Measurements from ENCODE around the gene COASY. TPM values are rescaled to one million over a fixed set of nuclear protein-coding genes. Genes with fewer than 3 reads are reported as not detected.
"Not testable (repeated sequence)": the region's sequence is repeated elsewhere in the genome, so short reads cannot be mapped to it uniquely, and the experiment has no call there.

The COASY gene
- total RNA-seq, 2 experiments from 2014 or later, result 59.5 to 60.9 TPM

- CTCF ChIA-PET, result interaction anchor here (0.7 to 1.5 kb wide), 8 partner anchors 10 to 388 kb away, joined by 3 to 11 read pairs (median 3); partner anchors contain the start of genes HCRT and NAGLU
- H3K27me3 Mint-ChIP-seq, result no peaks in the 10 kb centered on the region
- no peaks in the 10 kb centered on the region for H3K9me3 Mint-ChIP-seq
- H3K27ac Mint-ChIP-seq, result no peak overlapping the region
- DNase-seq, result no peak
- H3K36me3 Mint-ChIP-seq (ENCODE audit: low read depth), result peaks cover 2% of the 10 kb centered on the region
- H3K4me3 Mint-ChIP-seq, result peak overlapping the region; percentile 29
- TF ChIP-seq, protein P1, sequence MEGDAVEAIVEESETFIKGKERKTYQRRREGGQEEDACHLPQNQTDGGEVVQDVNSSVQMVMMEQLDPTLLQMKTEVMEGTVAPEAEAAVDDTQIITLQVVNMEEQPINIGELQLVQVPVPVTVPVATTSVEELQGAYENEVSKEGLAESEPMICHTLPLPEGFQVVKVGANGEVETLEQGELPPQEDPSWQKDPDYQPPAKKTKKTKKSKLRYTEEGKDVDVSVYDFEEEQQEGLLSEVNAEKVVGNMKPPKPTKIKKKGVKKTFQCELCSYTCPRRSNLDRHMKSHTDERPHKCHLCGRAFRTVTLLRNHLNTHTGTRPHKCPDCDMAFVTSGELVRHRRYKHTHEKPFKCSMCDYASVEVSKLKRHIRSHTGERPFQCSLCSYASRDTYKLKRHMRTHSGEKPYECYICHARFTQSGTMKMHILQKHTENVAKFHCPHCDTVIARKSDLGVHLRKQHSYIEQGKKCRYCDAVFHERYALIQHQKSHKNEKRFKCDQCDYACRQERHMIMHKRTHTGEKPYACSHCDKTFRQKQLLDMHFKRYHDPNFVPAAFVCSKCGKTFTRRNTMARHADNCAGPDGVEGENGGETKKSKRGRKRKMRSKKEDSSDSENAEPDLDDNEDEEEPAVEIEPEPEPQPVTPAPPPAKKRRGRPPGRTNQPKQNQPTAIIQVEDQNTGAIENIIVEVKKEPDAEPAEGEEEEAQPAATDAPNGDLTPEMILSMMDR (IDR thresholded peaks at IDR 0.05), result no peak
- POLR2A ChIA-PET, result interaction anchor here (1.2 to 1.7 kb wide), 2 partner anchors 13 to 19 kb away, joined by 3 to 5 read pairs; partner anchors contain the start of gene NAGLU
- intact Hi-C loops (cut with micrococcal nuclease), result no loop called here
- no peak for ATAC-seq
- peaks cover 14% of the 10 kb centered on the region for H3K4me1 Mint-ChIP-seq (ENCODE audit: low read depth)
Observed at GRCh38 chr17:42548993-42549755, 12.8 kb upstream of the COASY start.

DNA sequence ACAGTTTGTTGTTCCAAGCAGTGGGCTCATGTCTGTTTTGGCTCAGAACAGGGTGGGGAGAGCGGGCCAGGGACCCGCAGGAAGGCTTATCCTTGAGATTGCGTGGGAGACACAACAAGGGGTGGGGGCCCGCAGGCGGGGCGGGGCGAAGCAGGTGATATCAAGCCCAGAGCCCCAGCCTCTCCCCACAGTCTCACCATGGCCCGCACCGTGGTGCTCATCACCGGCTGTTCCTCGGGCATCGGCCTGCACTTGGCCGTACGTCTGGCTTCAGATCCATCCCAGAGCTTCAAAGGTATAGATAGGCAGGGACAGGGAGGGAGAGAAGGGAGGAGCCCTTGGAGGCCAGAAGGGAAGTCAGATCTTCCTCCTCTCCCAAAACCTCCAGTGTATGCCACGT, 9.2 kb upstream of the COASY start, which contains the start of gene HSD17B1:
TSS of gene HSD17B1 (plus strand) at position 188 of the 400 bp plus-strand sequence. CDS start at position 199, 11 bp downstream.
- H3K27me3 Mint-ChIP-seq; intact Hi-C loops (cut with micrococcal nuclease); H3K9me3 Mint-ChIP-seq; DNase-seq; H3K36me3 Mint-ChIP-seq (ENCODE audit: low read depth); ATAC-seq: not testable (repeated sequence)
- POLR2A ChIA-PET, result interaction anchor here (0.5 kb wide), 1 partner anchor 590 kb away, joined by 3 read pairs; no protein-coding TSS in a partner anchor
- Mint-ChIP-seq H3K27ac (peak within 1 kb of the TSS; percentile 85), H3K4me1 (ENCODE audit: low read depth) (peaks cover 22% of the 10 kb centered on the region), H3K4me3 (peak within 1 kb of the TSS; percentile 91)
- CTCF ChIA-PET, result interaction anchor here (1.0 kb wide), 1 partner anchor 111 kb away, joined by 3 read pairs; no protein-coding TSS in a partner anchor

DNA sequence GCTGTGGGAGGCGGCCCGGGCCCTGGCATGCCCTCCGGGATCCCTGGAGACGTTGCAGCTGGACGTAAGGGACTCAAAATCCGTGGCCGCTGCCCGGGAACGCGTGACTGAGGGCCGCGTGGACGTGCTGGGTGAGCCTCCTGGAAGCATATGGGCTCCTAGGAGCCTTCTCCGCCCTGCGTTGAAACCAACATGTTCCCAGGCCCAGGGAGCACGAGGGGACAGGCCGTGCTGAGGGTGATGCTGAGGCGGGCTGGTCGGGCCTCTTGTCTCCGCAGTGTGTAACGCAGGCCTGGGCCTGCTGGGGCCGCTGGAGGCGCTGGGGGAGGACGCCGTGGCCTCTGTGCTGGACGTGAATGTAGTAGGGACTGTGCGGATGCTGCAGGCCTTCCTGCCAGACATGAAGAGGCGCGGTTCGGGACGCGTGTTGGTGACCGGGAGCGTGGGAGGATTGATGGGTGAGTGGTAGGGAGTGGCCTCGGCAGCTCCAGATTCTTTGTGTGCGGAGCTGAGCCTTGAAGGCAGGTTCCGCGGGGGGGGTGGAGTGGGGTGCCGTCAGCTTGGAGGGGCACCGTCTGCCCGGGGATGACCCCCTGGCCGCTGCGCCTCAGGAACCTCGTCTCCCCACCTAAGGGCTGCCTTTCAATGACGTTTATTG, 8.7 kb upstream of the COASY start:
- ATAC-seq, result no peak
- CTCF ChIA-PET, result interaction anchor here (0.9 to 1.8 kb wide), 5 partner anchors 11 to 112 kb away, joined by 3 to 6 read pairs (median 4); no protein-coding TSS in a partner anchor
- H3K27me3 Mint-ChIP-seq, result no peaks in the 10 kb centered on the region
- intact Hi-C loops (cut with micrococcal nuclease), result no loop called here
- H3K4me3 Mint-ChIP-seq, result peak overlapping the region; percentile 91
- POLR2A ChIA-PET, result interaction anchor here (0.5 to 2.3 kb wide), 4 partner anchors 12 to 590 kb away, joined by 3 to 12 read pairs (median 4); no protein-coding TSS in a partner anchor
- peaks cover 3% of the 10 kb centered on the region for H3K36me3 Mint-ChIP-seq (ENCODE audit: low read depth)
- H3K9me3 Mint-ChIP-seq, result no peaks in the 10 kb centered on the region
- TF ChIP-seq, protein P1 (IDR thresholded peaks at IDR 0.05), result no peak
- H3K27ac Mint-ChIP-seq, result peak overlapping the region; percentile 20
- DNase-seq, result no peak
- peaks cover 20% of the 10 kb centered on the region for H3K4me1 Mint-ChIP-seq (ENCODE audit: low read depth)

- peak; percentile 20 for ATAC-seq
- peak overlapping the region; percentile 91 for H3K4me3 Mint-ChIP-seq
- POLR2A ChIA-PET, result interaction anchor here (0.8 to 2.3 kb wide), 4 partner anchors 10 to 54 kb away, joined by 3 to 12 read pairs (median 4); no protein-coding TSS in a partner anchor
- H3K36me3 Mint-ChIP-seq (ENCODE audit: low read depth), result peaks cover 3% of the 10 kb centered on the region
- intact Hi-C loops (cut with micrococcal nuclease), result no loop called here
- H3K27ac Mint-ChIP-seq, result peak overlapping the region; percentile 85
- H3K4me1 Mint-ChIP-seq (ENCODE audit: low read depth), result peaks cover 18% of the 10 kb centered on the region
- peak; percentile 45 for DNase-seq
- TF ChIP-seq, protein P1 (IDR thresholded peaks at IDR 0.05), result no peak
- H3K27me3 Mint-ChIP-seq, result no peaks in the 10 kb centered on the region
- CTCF ChIA-PET, result interaction anchor here (0.7 to 1.8 kb wide), 7 partner anchors 12 to 256 kb away, joined by 3 to 6 read pairs (median 3); no protein-coding TSS in a partner anchor
- no peaks in the 10 kb centered on the region for H3K9me3 Mint-ChIP-seq
Observed at GRCh38 chr17:42553866-42554249, 8.1 kb upstream of the COASY start.
